Naive thymus-derived CD8-positive, alpha-beta T cell (primary cell): ENCODE results near the gene CLTCL1. TPM values are rescaled to one million over a fixed set of nuclear protein-coding genes. Genes with fewer than 3 reads are reported as not detected.
"Not testable (repeated sequence)": the region's sequence is repeated elsewhere in the genome, so short reads cannot be mapped to it uniquely, and the experiment has no call there.

Experiments used
- ATAC-seq, 2 donors: fragments of 150-1000 bp; cut with Tn5 transposase in 1 of 2; sonication (Bioruptor Pico), chemical (Tn5 transposase) in 1 of 2; 1 replicate in 1 of 2; 2 replicates in 1 of 2; pipeline ENCODE4 v1.10.0; 2021; ENCODE audit warnings: mild to moderate bottlenecking in 2 of 2, moderate library complexity in 2 of 2
- POLR2A ChIA-PET: fragments of 350-600 bp; sonication (Branson Sonifier 250); formaldehyde crosslinking; loops from one replicate; lab custom pipeline; 2021; ENCODE audit warnings: antibody characterized with exemption; lab: Charles Lee
- DNase-seq, 10 donors: peaks; one replicate each; pipeline versions ENCODE4 v3.0.0 to v3.0.0-alpha.2; 2020 to 2022
- H3K27ac Mint-ChIP-seq, 10 donors: one replicate each; pipeline ENCODE4 v1.8.0; 2020 to 2022; ENCODE audit warnings: mild to moderate bottlenecking in 10 of 10, mixed read lengths in 10 of 10, moderate library complexity in 4 of 10, inconsistent platforms in 1 of 10
- H3K27me3 Mint-ChIP-seq, 5 donors: one replicate each; pipeline ENCODE4 v1.8.0; 2021 to 2022; ENCODE audit warnings: mixed read lengths in 5 of 5
- H3K36me3 Mint-ChIP-seq, 3 donors: one replicate each; pipeline ENCODE4 v1.8.0; 2020 to 2022; ENCODE audit warnings: mixed read lengths in 3 of 3, mild to moderate bottlenecking in 2 of 3, inconsistent platforms in 1 of 3
- H3K4me1 Mint-ChIP-seq, 4 donors: one replicate each; pipeline ENCODE4 v1.8.0; 2021 to 2022; ENCODE audit warnings: mixed read lengths in 4 of 4
- H3K4me3 Mint-ChIP-seq, 10 donors: one replicate each; pipeline ENCODE4 v1.8.0; 2020 to 2022; ENCODE audit warnings: mild to moderate bottlenecking in 10 of 10, mixed read lengths in 10 of 10, moderate library complexity in 6 of 10, inconsistent platforms in 1 of 10
- H3K9me3 Mint-ChIP-seq, 9 donors: one replicate each; pipeline ENCODE4 v1.8.0; 2020 to 2022; ENCODE audit warnings: mixed read lengths in 9 of 9, mild to moderate bottlenecking in 3 of 9, inconsistent platforms in 1 of 9, moderate library complexity in 1 of 9
- polyA plus RNA-seq, 3 donors: library from polyadenylated mRNA; unstranded; fragments of 300-500 nt; fragmentation: Illumina TruSeq; gene quantifications; one replicate each; pipeline ENCODE4 v1.2.3, GENCODE V29; 2021
- total RNA-seq, 8 experiments: library from RNA in 2 of 8; stranded (reverse) in 2 of 8; gene quantifications; one replicate each; pipeline ENCODE4 v1.2.3 and lab custom pipeline; 2021 to 2026

The CLTCL1 gene
- 1 to 10 TPM; 1.4 to 2.3 TPM for total RNA-seq
- polyA plus RNA-seq: under 1 TPM; 0.07 to 0.61 (median 0.49) TPM
- 0.49 to 5.8 (median 0.79) reads per million in 6 experiments for total RNA-seq (lab: John Stamatoyannopoulos, UW)

DNA sequence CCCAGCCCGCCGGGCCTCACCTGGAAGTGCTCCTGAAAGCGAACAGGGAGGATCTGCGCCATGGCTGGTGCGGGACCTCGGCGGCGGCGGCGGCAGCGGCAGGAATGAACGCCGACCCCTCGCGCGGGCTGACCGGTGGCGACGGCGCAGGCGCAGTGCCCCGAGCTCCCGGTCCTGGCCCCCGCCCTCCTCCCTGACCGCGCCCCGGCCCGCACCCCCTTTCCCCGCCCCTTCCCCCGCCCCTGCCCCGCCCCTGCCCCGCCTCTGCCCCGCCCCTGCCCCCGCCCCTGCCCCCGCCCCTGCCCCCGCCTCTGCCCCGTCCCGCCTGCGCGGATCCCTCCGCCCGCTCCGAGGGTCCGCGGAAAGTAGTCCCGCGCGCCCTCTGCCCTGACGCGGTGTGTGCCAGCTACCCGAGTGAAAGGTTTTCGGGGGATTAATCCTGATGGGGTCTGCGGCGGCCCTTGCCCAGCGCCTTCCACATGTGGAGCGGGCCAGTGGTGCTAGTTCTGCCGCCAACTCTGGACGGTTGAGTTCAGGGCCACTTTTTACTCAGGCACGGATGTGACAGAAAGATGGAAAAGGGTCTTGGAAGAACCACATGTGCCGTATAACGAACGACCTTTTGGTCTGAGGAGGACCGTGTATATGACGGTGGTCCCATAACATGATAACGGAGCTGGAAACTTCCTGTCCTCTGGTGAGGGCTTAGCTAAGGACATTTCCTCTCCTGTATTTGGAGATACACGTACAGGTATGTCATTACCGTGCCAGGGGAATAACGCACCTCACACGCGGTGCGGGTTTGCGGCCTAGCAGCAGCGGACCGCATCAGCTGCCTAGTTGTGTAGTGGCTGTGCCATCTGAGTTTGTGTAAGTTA, at the start of gene CLTCL1:
TSS of gene CLTCL1 (minus strand) at position 140 of the 878 bp plus-strand sequence. CDS start at position 62, 78 bp downstream.
- Mint-ChIP-seq H3K36me3 (no peaks in the 10 kb centered on the region), H3K9me3 (no peaks in the 10 kb centered on the region), H3K4me3 (peak within 1 kb of the TSS; percentile 80 to 96 (median 91)), H3K27me3 (peaks cover 11 to 24% (median 17%) of the 10 kb centered on the region in 5 donors), H3K4me1 (peaks cover 10 to 28% (median 26%) of the 10 kb centered on the region in 4 donors), H3K27ac (peak within 1 kb of the TSS; percentile 48 to 95 (median 88))
- POLR2A ChIA-PET: interaction anchor here (0.8 to 1.1 kb wide), 5 partner anchors 70 to 156 kb away, joined by 3 to 5 read pairs (median 4); partner anchors contain the start of genes C22orf39 and SLC25A1
- DNase-seq: peak; percentile 40 to 83 (median 73)
- peak; percentile 60 to 70 for ATAC-seq

DNA sequence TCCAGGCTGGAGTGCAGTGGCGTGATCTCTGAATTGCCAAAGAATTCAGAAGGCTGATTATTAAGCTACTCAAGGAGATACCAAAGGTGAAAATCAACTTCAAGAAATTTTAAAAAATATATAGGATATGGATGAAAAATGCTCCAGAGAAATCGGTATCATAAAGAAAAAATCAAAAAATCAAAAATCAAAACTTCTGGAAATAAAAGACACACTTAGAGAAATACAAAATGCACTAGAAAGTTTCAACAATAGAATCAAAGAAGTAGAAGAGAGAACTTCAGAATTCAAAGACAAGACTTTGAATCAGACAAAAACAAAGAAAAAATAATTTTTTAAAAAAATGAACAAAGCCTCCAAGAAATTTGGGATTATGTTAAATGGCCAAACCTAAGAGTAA, 45.6 kb upstream of the CLTCL1 start:
- ATAC-seq: no peak
- Mint-ChIP-seq H3K4me1 (peaks cover 0 to 1% (median 0%) of the 10 kb centered on the region in 4 donors), H3K27me3 (no peaks in the 10 kb centered on the region), H3K9me3 (peaks cover 17 to 87% (median 61%) of the 10 kb centered on the region in 9 donors), H3K27ac (no peak overlapping the region), H3K36me3 (peaks cover 72 to 93% (median 88%) of the 10 kb centered on the region in 3 donors), H3K4me3 (peak overlapping the region in 2 of 10 donors; percentile 5 to 6)
- DNase-seq: no peak
- POLR2A ChIA-PET: no interaction called here

DNA sequence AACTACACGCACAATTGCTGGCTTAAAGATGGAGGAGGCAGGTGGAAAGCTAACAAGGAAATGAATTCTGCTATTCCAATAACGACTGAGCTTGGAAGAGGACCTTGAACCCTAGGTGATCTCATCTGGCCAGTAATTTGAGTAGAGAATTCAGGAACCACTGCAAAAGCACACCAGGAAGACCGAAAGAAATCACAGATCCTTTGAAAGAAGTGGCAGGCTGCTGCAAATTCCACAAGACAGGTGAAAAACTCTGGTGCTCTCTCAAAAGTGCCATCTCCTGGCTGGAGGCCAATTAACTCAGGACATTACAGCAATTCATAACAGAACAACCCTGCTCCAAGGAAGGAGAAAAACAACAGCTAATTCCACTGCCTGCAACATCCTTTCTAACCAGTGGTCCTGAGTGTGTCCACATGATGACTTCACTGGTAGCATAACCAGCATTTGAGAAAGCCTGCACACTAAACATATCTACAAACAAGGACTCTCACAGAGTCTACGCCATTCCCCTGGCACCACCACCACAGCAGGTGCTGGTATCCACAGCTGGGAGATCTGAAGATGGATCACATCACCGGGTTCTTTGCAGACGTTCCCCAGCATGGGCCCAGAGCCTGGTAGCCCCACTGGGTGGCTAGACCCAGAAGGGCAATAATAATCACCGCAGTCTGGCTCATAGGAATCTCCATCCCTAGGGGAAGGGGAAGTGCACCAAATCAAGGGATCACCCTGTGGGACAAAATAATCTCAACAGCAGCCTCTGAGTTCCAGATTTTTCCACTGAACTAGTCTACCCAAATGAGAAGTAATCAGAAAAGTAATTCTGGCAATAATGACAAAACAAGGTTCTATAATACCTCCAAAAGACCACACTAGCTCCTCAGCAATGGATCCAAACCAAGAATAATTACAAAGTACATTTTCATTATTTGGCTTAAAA, 44.9 kb upstream of the CLTCL1 start:
- Mint-ChIP-seq H3K4me3 (no peak overlapping the region), H3K27me3 (no peaks in the 10 kb centered on the region), H3K27ac (peak overlapping the region in 1 of 10 donors; percentile 48), H3K9me3 (peaks cover 17 to 87% (median 63%) of the 10 kb centered on the region in 9 donors), H3K36me3 (peaks cover 72 to 93% (median 88%) of the 10 kb centered on the region in 3 donors), H3K4me1 (peaks cover 0 to 1% (median 0%) of the 10 kb centered on the region in 4 donors)
- DNase-seq (no peak), ATAC-seq (no peak)
- POLR2A ChIA-PET: no interaction called here

DNA sequence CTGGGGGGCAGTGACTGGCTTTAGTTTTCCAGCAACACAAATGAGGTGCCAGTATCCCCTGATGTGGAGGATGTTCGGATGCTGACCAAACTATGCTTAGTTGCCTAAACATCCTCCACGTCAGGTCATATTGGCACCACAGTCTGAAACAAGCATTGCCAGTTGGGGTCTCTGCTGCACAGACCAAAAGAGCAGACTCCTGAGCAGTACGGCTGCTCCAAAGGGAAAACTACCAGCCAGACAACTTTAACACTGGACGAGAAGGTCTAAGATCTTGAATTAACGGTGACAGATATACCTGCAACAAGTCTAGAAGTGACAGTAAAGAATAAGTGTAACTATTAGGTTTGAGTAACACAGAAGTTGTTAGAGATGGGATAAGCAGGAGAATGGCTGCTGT, 40.5 kb upstream of the CLTCL1 start:
- Mint-ChIP-seq H3K27ac (no peak overlapping the region), H3K27me3 (no peaks in the 10 kb centered on the region), H3K4me3 (no peak overlapping the region), H3K36me3 (peaks cover 66 to 79% (median 78%) of the 10 kb centered on the region in 3 donors), H3K4me1 (no peaks in the 10 kb centered on the region), H3K9me3 (peaks cover 9 to 67% (median 37%) of the 10 kb centered on the region in 9 donors)
- DNase-seq: no peak
- no peak for ATAC-seq
- POLR2A ChIA-PET: no interaction called here

DNA sequence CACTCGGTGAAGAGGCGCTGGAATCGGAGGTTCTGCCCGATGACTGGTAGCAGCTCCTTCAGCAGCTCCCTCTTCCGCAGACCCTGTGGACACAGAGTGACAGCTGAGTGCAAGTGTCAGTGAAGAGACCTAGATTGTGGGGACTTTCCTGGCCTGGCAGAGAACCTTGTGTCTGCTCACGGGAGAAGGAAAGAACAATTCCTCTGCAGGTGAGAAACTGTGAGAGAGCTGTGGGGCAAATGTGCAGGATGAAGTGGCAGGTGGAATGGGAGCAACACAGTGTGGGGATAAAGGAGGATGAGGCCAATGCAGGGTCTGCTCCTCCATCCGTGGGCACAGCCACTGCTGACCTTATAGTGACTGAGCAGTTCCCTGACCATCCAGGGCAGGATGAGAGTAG, 40.0 kb upstream of the CLTCL1 start:
- no peaks in the 10 kb centered on the region for H3K27me3 Mint-ChIP-seq
- no peak overlapping the region for H3K27ac Mint-ChIP-seq
- no peaks in the 10 kb centered on the region for H3K4me1 Mint-ChIP-seq
- H3K36me3 Mint-ChIP-seq: peaks cover 65 to 74% (median 73%) of the 10 kb centered on the region in 3 donors
- peaks cover 9 to 63% (median 39%) of the 10 kb centered on the region in 9 donors for H3K9me3 Mint-ChIP-seq
- no peak overlapping the region for H3K4me3 Mint-ChIP-seq
- ATAC-seq (no peak), DNase-seq (no peak)
- POLR2A ChIA-PET: no interaction called here

DNA sequence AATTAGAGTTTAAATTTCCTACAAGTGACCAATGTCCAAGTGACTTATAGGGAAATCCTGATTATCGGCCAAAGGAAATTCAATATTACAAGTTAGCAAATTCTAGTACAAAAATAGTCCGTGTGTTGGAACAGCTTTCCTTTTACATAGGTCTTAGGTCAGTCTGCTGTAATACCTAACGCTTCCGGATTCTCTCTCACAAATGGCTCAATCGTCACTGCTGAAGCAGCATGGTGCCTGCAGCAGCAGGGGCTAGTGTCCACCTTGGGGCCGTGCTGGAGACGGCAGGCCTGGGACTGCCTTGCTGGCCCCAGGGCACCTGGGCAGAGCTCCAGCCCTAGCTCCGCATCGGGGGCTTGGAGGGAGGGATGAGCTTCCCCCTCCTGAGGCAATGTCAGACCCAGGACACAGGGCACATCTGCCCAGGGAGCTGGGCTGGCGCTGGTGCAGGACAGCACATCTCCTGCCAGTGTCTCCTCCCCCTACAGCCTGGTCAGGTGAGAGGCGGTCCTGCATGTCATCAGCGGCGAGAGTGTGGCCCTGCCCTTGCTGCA, 39.4 kb upstream of the CLTCL1 start:
- peaks cover 9 to 64% (median 43%) of the 10 kb centered on the region in 9 donors for H3K9me3 Mint-ChIP-seq
- H3K4me1 Mint-ChIP-seq: no peaks in the 10 kb centered on the region
- peaks cover 65 to 68% (median 68%) of the 10 kb centered on the region in 3 donors for H3K36me3 Mint-ChIP-seq
- H3K4me3 Mint-ChIP-seq: no peak overlapping the region
- no peak for DNase-seq
- no peak for ATAC-seq
- no peak overlapping the region for H3K27ac Mint-ChIP-seq
- POLR2A ChIA-PET: interaction anchor here (0.5 kb wide), 1 partner anchor 18 kb away, joined by 3 read pairs; no protein-coding TSS in a partner anchor
- no peaks in the 10 kb centered on the region for H3K27me3 Mint-ChIP-seq

DNA sequence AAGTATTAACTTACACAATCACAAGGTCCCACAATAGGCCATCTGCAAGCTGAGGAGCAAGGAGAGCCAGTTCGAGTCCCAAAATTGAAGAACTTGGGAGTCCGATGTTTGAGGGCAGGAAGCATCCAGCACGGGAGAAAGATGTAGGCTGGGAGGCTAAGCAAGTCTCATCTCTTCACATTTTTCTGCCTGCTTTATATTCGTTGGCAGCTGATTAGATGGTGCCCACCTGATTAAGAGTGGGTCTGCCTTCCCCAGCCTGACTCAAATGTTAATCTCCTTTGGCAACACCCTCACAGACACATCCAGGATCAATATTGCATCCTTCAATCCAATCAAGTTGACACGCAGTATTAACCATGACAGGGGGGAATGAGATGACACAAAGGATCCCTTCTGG, 38.7 kb upstream of the CLTCL1 start:
- H3K27ac Mint-ChIP-seq, H3K27me3 Mint-ChIP-seq, DNase-seq, H3K4me1 Mint-ChIP-seq, ATAC-seq, POLR2A ChIA-PET: not testable (repeated sequence)
- H3K4me3 Mint-ChIP-seq: peak overlapping the region in 1 of 10 donors; percentile 50
- H3K36me3 Mint-ChIP-seq: peaks cover 59 to 62% (median 61%) of the 10 kb centered on the region in 3 donors
- H3K9me3 Mint-ChIP-seq: peaks cover 2 to 62% (median 37%) of the 10 kb centered on the region in 9 donors

DNA sequence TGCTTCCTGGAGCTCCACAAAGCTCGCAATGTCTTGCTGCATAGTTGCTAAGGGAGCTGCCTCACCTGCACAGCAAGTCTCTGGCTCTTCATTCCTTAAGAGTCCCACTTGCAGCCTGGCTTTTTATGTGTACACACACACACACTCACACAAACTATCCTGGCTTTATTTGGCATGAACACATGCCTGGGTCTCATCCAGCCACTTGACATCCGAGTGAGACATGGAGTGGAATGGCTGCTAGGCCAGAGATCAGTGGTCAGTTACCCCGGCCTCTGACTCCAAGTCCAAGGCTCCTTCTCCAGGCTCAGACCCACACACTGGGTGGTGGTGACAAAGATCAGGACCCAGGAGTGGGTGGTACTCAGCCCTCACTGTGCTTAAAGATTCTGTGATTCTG, 37.9 kb upstream of the CLTCL1 start:
- no peaks in the 10 kb centered on the region for H3K4me1 Mint-ChIP-seq
- no peak overlapping the region for H3K27ac Mint-ChIP-seq

DNA sequence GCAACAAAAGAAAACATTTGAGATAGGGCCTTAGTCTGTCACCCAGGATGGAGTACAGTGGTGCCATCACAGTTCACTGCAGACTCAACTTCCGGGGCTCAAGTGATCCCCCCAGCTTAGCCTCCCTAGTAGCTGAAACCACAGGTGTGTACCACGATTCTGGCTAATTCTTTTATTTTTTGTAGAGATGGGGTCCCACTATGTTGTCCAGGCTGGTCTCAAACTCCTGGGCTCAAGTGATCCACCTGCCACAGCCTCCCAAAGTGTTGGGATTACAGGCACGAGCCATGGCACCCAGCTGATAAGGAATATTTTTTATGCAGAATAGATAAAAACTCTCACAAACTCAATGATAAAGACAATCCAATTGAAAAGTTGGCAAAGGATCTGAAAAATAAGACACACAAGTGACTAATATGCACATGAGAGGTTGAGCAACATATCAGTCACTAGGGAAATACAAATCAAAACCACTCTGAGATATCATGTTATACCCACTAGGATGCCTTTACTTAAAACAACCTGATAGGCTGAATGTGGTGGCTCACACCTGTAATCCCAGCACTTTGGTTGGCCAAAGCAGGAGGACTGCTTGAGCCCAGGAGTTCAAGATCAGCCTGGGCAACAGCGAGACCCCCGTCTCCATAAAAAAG, 33.9 kb upstream of the CLTCL1 start:
- no peak overlapping the region for H3K27ac Mint-ChIP-seq
- no peaks in the 10 kb centered on the region for H3K4me1 Mint-ChIP-seq
- no peaks in the 10 kb centered on the region for H3K27me3 Mint-ChIP-seq
- H3K4me3 Mint-ChIP-seq: no peak overlapping the region
- H3K36me3 Mint-ChIP-seq: peaks cover 21 to 30% (median 22%) of the 10 kb centered on the region in 3 donors
- POLR2A ChIA-PET: interaction anchor here (0.6 kb wide), 1 partner anchor 44 kb away, joined by 3 read pairs; no protein-coding TSS in a partner anchor
- ATAC-seq (no peak), DNase-seq (no peak)
- peaks cover 0 to 36% (median 14%) of the 10 kb centered on the region in 9 donors for H3K9me3 Mint-ChIP-seq

More for the DNA sequence above, 37.9 kb upstream of the CLTCL1 start:
- no peak overlapping the region for H3K4me3 Mint-ChIP-seq
- peaks cover 54 to 57% (median 56%) of the 10 kb centered on the region in 3 donors for H3K36me3 Mint-ChIP-seq
- H3K9me3 Mint-ChIP-seq: peaks cover 0 to 59% (median 30%) of the 10 kb centered on the region in 9 donors
- POLR2A ChIA-PET: interaction anchor here (0.7 kb wide), 2 partner anchors 18 to 22 kb away, joined by 4 read pairs; no protein-coding TSS in a partner anchor
- DNase-seq (no peak), ATAC-seq (no peak)
- no peaks in the 10 kb centered on the region for H3K27me3 Mint-ChIP-seq

DNA sequence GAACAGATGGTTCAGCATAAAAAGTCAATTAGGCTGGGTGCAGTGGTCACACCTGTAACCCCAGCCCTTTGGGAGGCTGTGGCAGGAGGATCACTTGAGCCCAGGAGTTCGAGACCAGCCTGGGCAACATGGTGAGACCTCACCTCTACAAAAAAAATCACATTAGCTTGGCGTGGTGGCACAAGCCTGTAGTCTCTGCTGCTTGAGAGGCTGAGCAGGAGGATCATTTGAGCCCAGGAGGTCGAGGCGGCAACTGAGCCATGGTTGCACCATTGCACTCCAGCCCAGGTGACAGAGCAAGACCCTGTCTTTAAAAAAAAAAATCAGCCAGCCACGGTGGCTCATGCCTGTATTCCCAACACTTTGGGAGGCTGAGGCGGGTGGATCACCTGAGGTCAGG, 31.9 kb upstream of the CLTCL1 start:
- H3K4me3 Mint-ChIP-seq, POLR2A ChIA-PET, H3K4me1 Mint-ChIP-seq, ATAC-seq, H3K27me3 Mint-ChIP-seq, H3K27ac Mint-ChIP-seq, DNase-seq: not testable (repeated sequence)
- Mint-ChIP-seq H3K36me3 (peaks cover 2 to 22% (median 20%) of the 10 kb centered on the region in 3 donors), H3K9me3 (peaks cover 4 to 48% (median 12%) of the 10 kb centered on the region in 9 donors)

DNA sequence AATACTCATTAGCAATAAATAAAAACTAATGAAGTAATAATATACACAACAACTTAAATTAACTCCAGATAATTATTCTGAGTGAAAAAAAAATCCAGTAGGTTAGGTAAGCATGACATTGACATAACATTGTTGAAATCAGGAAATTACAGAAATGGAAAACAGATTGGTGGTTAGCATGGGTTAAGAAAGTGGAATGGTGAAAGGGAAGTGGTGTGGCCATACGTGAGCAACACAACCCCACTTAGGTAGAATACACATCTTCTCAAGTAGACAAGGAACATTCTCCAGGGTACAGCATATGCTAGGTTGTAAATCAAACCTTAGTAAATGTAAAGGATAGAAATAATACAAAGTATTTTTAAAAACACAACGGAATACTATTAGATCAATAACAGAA, 30.2 kb upstream of the CLTCL1 start:
- Mint-ChIP-seq H3K27me3 (no peaks in the 10 kb centered on the region), H3K36me3 (peaks cover 0 to 27% (median 20%) of the 10 kb centered on the region in 3 donors)

More for the DNA sequence above, 30.2 kb upstream of the CLTCL1 start:
- DNase-seq (no peak), ATAC-seq (no peak)
- Mint-ChIP-seq H3K9me3 (peaks cover 5 to 53% (median 17%) of the 10 kb centered on the region in 9 donors), H3K4me1 (no peaks in the 10 kb centered on the region), H3K27ac (no peak overlapping the region), H3K4me3 (peak overlapping the region in 1 of 10 donors; percentile 2)
- POLR2A ChIA-PET: no interaction called here
